GM12891 (cell line): ENCODE data around the gene UFD1.

Experiments
- DNase-seq: peaks from one replicate; pipeline ENCODE4 v3.0.0; 2011; ENCODE audit warnings: low spot score; ENCODE audit not compliant: insufficient read length
- FAIRE-seq: peaks from 2 replicates; lab custom pipeline; 2011; peaks lifted over from hg19 to GRCh38; lab: Jason Lieb, UNC
- PAX5 ChIP-seq: IDR thresholded peaks from 2 replicates; pipeline ENCODE4 v1.6.1; 2011; ENCODE audit warnings: low read length, moderate library complexity, mild to moderate bottlenecking; ENCODE audit not compliant: insufficient read depth, severe bottlenecking
- POLR2A ChIP-seq: IDR thresholded peaks from 2 replicates; pipeline ENCODE4 v1.6.1; 2011; ENCODE audit warnings: low read depth, low read length, control low read depth
- POLR2AphosphoS5 ChIP-seq: IDR thresholded peaks from 2 replicates; pipeline ENCODE4 v1.6.1; 2011; ENCODE audit warnings: low read depth, low read length, control low read depth
- POU2F2 ChIP-seq: IDR thresholded peaks from 2 replicates; pipeline ENCODE4 v1.6.1; 2011; ENCODE audit warnings: low read depth, mild to moderate bottlenecking, control low read depth, low read length, moderate library complexity
- SPI1 ChIP-seq: IDR thresholded peaks from 2 replicates; pipeline ENCODE4 v1.6.1; 2011; ENCODE audit warnings: low read depth, low read length, control low read depth
- TAF1 ChIP-seq: IDR thresholded peaks from 2 replicates; pipeline ENCODE4 v1.6.1; 2011; ENCODE audit warnings: low read depth, low read length, control low read depth

The UFD1 gene

DNA sequence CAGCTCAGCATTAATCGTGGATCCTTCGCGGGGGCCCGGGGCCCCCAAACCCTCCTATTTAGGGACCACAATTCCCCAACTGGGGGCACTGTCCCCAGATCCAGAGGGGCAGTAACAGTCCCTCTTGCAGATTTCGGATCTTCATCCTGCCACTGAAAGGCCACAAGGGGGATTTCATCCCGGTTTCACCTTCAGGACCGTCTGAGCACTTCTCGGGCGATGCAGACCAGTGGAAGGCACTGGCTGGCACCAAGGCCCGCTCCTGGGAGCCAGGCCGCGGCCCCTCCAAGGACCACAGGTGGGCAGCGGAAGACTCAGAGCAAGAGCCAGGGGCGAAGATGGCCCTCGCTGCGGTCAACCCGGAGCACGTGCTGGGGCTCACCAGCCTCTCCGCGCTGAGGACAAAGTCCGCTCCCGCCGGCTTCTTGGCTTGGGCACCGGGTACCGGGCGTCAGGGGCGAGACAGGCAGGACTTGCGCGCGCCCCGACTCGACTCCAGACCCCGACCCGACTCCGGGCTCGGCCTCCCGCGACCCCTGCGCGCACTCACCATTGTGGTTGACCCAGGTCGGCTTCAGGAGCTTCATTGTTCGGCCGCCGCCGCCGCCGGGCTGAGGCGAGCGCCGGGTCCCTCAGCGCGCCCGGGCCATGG, 48.0 kb downstream of the UFD1 start:
- no peak for DNase-seq

DNA sequence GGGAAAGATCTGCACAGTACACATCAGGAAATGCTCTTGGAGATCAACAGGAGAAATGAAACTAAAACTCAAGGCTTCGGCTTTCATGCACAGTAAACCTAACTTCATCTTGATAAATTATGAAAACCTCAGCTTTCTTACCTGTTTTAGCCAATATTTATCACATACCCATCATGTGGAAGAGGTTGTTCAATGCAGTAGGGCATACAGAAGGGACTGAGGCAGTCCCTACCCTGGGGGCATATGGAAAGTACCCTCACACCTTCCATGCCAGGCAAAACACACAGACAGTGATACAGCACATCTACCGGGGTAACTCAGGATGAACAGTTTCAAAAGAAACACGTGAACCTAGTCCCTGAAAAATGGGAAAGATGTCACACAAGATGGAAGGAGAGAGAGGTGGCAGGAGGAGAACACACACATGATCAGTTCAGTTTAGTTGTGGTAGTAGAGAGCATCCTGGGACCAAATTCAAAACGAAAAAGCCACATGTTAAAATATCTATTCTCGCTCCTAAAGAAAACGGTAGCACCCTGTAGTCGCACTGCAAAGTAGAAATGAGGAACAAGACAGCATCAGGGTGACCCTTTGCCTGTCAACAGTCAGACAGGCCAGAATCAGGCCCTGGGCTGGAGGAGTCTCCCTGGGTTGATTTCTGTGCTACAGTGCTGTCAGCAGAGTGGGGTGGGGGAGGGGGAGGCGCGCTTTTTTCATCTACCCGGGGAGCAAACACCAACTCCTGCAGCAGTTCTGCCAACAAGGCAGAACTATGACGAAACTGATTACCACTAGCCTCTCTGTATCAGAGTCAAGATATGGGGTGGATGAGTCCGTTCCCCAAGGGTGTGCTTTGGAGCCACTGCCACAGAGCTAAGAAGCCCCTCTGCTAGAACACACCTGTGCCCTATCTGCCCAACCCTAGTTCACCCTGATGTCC, 48.8 kb downstream of the UFD1 start:
- FAIRE-seq (peak; percentile 66), DNase-seq (no peak)
- TF ChIP-seq POLR2A (no peak), SPI1 (peak; percentile 21; the same call in 1 of the 2 replicates), TAF1 (no peak; the same call in none of the 2 replicates), POLR2AphosphoS5 (0 out of 2 replicates have a peak, but pooled peaks have one; percentile 29), PAX5 (no peak), POU2F2 (no peak)

More for the DNA sequence above, 48.0 kb downstream of the UFD1 start:
- TF ChIP-seq SPI1 (no peak), TAF1 (no peak), POLR2AphosphoS5 (no peak), PAX5 (no peak)
- FAIRE-seq: no peak

DNA sequence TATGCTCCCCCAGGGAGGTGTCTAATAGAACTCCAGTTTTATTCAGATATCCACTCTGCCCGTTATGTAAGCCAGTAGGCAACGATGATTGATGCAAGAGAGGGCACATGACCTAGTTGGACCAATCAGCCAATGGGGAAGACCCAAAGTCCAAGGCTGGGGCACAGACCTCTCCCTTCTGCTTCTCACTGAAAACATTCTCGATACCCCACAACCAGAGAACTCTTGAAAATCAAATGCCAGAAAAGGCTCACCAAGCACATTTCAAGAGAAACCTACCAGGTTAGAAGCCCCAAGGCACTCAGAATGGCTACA, 54.9 kb downstream of the UFD1 start:
- FAIRE-seq: no peak
- DNase-seq: no peak
- TF ChIP-seq PAX5 (no peak), SPI1 (no peak), POLR2AphosphoS5 (no peak), TAF1 (no peak), POLR2A (no peak), POU2F2 (no peak)

DNA sequence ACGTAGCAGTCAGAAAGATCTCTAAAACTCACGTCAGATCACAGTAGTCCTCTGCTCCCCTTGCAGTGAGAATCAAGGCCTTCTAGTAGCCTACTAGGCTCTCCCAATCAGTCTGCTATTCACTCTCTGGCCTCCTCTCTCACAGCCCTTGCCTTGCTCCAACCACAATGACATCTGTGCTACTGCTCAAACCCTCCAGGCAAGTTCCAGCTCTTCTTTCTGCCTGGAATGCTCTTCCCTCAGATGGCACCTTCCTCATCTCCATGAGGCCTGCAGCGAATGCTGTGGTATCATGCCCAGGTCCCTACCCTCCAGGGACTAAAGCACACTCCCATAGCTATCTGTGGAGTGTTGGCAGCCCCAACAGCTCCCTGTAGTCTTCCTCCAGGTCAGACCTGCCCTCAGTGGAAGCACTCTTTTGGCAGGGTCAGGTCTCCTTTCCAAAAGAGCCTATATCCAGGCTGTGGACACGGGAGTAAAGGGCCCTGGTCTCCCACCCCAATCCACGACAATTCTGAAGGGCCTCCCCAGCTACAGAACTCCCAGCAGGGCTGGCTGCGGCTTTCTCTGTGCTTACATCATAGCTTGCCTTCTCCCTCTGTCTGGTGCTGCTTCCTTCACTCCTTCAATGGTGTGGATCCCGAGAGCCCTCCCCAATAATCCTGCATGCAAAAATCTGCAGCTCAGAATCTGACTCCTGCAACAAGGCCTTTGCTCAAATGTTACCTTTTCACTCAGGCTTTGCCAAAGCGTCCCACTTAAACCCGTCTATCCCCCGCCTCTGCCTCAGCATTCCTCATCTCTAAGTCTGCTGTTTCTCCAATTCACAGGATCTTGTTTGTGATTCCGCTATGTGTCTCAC, 56.3 kb downstream of the UFD1 start:
- FAIRE-seq (no peak), DNase-seq (no peak)
- TF ChIP-seq POU2F2: no peak
- no peak for TF ChIP-seq TAF1
- no peak for TF ChIP-seq POLR2AphosphoS5
- no peak for TF ChIP-seq PAX5
- TF ChIP-seq POLR2A: no peak
- no peak for TF ChIP-seq SPI1

DNA sequence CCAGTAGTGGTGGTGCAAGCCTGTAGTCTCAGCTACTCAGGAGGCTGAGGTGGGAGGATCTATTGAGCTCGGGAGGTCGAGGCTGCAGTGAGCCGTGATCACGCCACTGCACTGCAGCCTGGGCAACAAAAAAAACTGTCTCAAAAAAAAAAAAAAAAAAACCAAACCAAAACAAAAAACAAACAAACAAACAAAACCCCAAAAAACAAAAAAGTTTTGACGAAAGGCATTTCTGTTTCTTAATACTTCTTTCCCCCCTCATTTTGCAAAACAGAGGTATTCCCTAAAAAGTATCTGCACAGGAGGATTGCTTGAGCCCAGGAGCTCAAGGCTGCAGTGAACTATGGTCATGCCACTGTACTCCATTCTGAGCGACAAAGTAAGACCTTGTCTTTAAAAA, 58.7 kb downstream of the UFD1 start:
- no peak for DNase-seq
- FAIRE-seq: no peak
- TF ChIP-seq PAX5 (no peak), SPI1 (no peak)

DNA sequence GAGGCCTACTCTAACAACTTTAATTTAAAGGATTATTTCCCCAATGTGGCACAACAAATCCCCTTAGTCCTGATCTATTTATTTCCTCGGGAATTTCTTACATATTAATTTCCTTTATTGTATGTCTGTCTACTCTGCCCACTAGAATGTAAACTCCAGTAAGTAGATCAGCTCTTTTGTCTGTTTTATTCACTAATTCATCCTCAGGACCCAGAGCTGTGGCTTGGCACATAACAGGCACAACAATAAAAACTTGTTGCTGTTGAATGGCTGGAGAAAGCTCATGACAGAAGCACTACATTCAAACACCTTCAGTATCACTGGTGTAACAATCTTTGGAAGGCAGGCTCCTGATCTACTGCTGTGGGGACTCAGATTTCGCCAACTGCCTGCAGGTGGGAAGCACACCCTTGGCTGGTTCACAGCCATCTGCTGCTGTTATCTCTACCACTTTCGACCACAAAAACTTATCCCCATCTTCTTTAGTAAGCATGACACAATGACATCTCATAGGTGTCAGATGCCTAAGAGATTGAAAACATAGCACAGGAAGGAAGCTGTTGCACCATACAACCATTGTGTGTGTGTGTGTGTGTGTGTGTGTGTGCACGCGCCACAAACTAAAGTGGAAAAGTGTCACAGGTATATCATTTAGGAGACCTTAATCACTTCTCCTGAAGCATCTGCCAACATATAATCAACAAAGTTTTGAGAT, 59.4 kb downstream of the UFD1 start:
- peak; percentile 79 for FAIRE-seq
- peak; percentile 33 for DNase-seq
- no peak for TF ChIP-seq SPI1
- TF ChIP-seq POLR2A: no peak
- no peak for TF ChIP-seq TAF1
- TF ChIP-seq POU2F2: no peak
- no peak for TF ChIP-seq PAX5

DNA sequence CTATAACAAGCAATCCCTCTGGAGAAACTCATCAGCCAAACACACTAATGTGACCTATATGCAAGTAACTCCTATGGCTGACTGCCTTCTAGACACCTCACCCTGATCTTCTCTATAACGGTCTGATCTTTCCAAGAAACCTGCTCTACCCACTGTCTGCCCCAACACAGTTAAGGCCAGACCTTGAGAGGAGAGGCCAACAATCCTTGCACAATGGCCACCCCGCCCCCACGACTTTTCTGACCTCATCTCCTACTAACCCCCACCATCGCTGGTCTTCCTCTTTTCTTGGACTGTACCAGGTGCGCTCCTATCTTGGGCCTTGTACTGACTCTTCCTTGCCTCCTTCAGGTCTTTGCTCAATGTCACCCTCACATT, 59.9 kb downstream of the UFD1 start:
- FAIRE-seq (no peak), DNase-seq (no peak)
- no peak for TF ChIP-seq POLR2AphosphoS5
- TF ChIP-seq SPI1: peak; percentile 77

DNA sequence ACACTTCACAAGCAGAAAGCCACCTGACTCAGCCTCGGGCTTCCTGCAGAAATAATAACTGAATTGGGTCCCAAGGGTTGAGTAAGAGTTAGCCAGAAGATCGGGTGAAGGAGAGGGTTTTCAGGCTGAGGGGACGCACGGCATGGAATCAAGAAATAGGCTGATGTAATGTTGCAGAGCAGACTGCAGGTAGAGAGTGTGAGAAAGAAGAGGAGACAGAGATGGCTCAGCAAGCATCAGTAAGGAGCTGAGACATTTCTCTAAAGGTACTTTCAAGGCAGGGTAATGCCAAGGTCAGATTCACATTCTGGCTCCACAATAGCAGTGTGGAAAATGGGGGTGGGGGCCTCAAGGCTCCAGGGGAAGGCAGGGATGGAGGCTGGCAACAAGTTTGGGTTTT, 66.1 kb downstream of the UFD1 start:
- no peak for FAIRE-seq
- TF ChIP-seq PAX5: no peak
- DNase-seq: no peak

DNA sequence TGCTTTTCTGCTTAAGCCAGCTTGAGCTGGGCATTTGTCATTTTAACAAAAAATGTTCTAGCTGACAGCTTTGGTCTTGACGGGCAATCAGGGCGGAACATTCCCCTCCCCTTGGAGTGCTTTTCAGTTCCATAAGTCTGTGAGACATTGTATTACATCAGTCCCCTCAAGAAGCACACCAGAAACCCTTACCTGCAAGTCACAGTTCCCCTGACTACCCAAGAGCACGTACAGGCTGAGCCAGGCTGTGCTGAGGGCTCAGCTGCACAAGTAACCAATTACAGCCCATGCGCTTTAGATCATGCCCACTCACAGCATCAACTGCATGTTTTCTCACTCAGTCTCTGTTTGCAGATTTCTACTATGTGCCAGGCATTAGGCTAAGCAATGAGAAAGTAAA, 66.5 kb downstream of the UFD1 start:
- no peak for FAIRE-seq
- no peak for TF ChIP-seq SPI1
- TF ChIP-seq POLR2AphosphoS5: no peak
- TF ChIP-seq POU2F2: no peak
- no peak for TF ChIP-seq PAX5
- TF ChIP-seq TAF1: no peak
- TF ChIP-seq POLR2A: no peak
- DNase-seq: no peak
